Activated CD8-positive, alpha-beta memory T cell treated with anti-CD3 and anti-CD28 coated beads for 24 hours (primary cell): ENCODE data around the gene ZNF827.

Experiments
- DNase-seq: peaks from one replicate; pipeline ENCODE4 v3.0.0-alpha.2; 2020

ZNF827 gene

DNA sequence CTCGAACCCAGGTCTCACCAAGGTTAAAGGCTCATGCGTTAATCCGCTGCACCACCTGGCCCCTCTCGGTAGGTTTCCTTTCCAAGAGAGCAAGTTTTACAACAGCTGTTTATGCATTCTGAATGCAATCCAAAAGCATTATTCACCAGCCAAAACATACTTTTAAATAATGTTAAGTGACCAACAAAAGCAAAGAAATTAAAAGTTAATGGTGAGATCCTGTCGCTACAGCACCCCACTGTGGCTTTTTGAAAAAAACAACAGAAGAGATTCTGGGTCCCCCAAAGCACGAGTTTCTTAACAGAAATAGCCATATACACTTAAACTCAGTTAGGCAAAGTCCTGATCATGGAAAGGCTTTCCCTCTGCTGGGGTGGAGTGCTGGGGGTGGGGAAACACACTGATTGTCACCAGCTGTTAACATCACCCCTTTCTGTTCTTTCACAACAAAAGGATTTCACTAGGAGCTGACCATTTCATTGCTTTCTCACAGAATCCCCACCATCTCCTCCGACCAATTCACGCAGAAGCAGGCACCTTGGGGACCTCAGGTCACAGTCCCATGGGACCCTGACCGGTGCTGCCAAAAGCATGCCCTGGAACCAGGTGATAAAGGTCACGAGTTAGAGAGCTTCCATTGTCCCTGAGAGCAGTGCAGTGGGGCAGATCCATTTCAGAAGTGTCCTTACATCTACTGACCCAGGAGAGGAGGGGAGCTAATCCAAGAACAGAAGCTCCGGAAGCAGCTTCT lies 51.2 kb downstream of the ZNF827 start:
- DNase-seq = no peak

DNA sequence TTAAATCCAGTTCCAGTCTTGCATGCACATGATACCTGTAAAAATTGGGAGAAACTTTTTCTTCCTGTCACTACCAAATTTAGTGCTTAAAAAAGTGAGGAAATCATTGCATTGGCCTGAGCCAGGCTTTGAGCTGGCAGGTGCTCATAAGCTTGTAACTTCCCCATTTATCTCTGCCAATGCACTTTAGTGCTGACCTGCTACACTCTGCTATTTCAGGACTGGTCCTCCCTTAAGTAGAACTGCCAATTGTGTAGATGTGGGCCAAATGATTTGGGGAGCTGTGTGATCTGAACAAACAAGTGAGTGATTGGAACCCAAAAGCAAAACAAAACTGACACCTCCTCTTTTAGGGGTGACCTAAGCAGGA lies 51.8 kb downstream of the ZNF827 start:
- no peak for DNase-seq

DNA sequence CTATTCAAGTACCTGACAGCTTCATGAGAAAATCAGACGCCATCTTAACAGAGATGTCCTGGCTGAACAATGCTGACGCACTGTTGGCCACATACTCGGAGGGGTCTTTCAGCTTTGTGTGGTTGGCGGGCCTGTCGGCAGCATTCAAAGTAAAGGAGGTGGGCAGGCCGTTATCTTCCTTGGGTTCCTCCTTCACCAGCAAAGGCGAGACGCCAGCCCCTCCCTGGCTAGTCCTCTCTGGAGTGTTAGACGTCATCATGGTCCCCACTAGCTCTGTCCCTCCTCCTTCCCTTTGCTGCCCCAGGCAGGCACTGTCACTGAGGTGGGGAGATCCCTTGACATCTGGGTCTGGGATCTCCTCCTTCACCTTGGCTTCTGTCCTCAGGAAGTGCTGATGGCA lies 53.0 kb downstream of the ZNF827 start:
- DNase-seq = no peak

DNA sequence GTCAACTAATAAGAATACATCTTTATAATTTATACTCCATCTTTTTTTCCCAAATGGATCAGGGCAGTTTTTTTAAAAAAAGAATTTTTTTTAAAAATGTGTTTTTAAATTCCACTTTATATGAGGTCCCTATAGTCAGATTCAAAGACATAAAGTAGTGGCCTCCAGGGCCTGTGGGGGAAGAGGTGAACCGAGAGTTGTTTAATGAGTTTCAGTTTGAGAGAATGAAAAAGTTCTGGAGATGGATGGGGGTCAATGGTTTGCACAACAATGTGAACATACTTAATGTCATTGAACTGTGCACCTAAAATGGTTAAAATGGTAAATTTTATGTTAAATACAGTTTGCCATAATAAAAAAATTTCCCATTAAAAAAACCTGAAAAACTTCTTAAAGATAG lies 53.8 kb downstream of the ZNF827 start:
- DNase-seq = no peak

DNA sequence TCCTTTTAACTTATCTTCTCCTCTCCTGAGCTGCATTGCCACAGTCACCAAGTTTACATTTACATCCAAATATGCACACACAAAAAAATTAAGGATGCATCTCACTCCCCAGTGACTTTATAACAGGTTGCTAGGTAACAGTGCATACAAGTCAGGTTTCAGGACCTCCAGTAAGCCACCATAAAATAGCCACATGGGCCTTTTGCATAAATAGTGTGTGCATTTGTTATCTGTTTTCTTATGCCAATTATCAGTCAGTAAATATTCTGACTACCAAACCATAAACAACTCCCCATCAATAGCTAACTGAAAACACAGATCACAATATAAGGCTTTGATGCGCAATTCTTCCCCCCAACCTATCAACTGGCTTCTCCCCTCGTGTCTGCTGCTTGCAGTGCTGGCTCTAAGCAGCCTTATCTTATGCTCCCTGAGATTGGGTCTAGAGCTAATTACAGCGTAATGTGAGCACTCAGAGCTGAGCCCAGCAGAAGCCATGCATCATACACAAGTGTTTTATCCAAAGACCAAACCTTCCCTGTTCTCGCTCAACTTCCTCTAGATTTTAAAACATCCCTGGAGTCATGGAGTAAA lies 55.4 kb downstream of the ZNF827 start:
- DNase-seq = no peak

DNA sequence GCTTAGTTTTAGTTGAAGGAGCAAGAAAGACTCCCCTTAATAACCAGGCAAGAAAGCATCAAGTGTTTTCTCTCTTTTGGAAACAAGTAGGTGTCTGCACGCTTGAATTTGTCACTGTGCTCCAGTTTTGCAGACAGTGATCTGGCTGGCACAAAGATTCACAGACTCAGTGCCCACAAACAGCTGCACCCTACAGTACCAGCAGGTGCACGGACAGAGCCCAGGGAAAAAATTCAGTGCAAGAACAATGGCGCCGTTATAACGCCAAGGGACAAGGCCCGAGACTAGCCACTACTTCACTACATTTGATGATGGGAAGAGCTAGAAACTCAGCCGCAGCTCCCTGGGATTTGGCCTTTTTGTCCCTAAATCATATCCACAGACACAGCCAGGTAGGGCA lies 56.0 kb downstream of the ZNF827 start:
- no peak for DNase-seq

DNA sequence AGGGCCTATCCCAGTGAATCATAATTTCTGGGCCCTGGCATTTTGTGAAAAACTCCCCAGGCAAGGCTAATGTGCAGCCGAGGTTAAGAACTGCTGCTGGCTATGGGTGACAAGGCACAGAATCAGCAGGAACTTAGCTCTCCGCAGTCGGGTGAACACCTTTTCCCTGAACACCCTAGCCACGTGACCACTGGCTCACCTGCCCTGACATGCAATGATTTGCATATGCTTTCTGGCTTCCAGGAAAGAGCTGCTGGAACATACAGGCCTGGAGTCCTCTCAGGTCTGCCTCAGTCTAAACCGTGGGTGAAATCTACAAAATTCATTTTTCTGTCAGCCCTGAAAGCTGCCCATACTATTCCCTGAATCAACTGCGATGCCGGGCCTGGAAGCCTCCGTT lies 56.6 kb downstream of the ZNF827 start:
- no peak for DNase-seq

DNA sequence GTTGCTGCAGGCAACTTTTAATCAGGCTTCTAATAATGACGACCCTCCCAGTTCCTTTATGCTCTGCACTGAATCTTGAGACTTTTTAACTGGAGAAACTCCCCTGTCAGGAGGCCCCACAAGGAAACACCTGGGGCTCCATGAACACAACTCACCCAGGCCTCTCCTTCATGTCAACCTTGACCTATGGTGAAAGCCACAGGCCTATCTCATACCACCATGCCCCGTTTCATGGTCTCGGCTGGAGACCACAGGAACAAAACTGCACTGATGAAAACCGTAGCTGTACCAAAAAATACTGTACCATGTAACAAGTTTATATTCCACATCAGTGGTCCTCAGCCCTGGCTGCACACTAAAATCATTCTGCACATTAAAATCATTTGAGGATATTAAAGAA lies 57.0 kb downstream of the ZNF827 start:
- DNase-seq = no peak

DNA sequence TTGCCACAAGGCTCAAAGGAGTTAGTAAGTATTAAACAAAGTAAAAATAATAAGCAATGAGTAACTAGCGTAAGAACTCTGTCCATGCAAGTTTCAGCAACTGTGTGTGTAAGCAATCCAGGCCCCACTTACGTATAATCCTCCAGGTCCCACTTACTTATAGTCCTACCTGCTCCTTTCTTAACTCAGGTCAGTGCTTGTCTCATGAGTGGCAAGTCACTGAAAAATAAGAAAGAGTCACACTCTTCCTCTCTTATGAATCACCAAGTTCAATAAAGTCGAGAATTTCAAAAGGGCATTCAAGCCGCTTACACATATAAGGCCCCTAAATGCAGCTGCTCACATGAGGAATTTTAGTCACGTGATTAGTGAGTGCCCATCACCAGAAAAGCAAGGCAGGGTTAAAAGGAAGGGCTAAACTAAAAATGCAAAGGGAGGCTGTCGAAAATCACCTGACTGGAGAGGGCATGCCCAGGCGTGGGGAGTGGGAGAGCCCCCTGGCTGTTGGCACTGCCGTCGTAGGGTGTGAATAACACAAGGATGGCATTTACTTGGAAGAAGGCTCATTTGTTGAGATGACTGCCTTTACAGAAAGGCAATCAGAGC lies 58.2 kb downstream of the ZNF827 start:
- DNase-seq = no peak

DNA sequence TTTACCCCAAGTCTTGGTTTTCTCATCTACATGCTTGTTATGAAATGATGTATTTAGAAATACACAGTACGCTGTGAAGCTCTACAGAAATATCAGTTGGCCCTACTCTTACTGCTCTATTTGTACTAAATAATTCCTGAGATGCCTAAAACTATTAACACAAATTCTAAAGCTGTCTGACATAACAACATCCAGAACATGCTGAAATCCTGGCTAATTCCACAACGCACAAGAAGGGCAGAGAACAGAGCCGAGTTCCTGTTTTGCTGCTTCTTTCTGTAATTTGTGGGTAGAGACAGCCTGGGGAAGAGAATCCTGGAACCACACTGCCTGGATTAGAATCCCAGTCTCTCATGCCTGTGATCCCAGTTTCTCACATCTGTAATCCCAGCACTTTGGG lies 59.0 kb downstream of the ZNF827 start:
- DNase-seq = no peak

DNA sequence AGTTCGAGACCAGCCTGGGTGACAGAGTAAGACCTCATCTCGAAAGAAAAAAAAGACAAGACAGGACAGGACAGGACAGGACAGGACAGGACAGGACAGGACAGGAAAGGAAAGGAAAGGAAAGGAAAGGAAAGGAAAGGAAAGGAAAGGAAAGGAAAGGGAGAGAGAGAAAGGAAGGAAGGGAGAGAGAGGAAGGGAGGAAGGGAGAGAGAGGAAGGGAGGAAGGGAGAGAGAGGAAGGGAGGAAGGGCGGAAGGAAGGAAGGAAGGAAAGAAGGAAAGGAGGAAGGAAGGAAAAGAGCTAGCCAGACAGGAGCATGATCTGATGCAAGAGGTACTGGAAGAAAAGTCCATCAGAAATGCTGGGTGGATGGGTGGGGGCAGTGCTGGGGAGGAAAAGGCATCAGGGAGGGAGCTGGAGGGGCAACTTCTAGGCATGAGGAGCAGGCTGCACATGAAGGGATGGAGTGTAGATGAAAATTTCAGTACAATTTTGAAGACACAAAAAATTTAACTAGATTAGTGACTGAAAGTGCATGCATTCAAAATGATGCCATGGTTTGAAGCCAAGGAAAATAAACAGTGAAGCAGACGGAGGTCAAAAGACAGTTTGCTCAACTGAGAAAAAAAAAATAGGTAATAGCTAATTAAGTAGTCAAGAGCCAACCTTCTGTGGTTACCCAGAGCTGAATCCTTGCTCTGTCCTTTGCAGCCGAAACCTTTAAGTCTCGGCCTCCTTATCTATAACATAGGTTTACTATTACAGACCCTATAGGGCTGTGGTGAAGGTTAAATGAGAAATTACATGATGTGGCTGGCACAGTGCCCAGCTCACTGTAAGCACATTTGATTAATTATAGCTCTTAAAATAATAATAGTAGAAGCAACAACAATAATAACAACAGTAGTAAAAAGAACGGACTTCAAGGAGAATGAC lies 59.9 kb downstream of the ZNF827 start:
- DNase-seq = no peak

DNA sequence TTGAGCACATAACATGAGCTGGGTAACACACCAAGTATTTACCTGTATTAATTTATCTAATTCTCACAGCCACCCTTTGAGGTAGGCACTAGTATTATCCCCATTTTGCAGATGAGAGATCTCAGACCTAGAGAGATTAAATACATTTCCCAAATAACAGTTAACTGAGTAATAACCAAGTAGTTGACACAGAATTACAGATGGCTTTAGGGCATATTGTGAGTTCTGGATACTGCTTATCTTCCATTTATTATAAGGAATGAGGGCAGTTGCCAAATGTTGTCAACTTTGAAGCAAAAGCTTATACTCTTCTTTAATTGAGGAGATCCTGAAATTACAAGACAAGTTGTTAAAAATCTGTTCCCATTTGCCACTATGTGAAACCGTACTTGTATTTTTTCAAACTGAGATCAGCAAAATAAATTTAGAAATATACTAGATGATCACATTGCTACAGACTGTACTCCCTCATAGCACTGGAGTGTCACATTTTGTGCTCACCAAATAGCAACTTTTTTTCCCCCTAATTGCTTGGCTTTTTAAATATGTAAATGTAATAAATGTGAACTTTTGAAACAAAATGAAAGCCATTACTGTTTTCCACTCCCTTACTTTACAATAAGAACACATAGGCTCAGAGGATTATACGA lies 62.0 kb downstream of the ZNF827 start:
- DNase-seq = no peak

DNA sequence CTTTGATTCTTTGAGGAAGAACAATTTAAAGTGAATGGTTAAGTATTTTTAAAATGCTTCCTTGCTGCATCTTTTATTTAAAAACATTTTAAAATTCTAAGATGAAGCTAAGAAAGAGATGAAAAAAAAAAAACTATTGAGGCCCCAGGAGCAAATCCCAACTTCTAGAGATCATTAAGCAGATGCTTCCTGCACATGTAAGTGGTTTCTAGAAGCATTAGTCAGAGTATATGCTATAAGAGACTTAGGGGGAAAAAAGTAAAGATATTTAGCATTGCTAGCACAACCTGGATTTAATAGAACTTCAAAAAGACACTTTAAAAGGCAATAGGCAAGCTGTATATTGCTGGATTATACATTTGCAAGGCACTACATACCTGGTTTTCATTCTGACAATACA lies 64.7 kb downstream of the ZNF827 start:
- no peak for DNase-seq

DNA sequence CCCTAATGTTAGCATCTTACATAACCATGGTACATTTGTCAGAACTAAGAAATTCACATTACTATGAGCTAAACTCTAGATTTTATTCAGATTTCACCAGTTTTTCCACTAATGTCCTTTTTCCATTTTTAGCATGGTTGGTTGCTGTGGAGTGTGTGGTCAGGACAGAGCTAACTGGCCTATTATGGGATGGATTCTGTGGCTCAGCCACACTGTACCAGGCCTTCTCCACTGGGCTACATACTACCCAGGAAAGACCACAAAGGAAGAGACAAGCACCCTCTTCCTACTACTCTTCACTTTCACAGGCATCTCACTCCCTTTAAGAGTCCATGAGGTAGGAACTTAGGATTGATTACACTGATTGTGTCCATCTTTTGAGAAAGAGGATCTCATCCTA lies 67.4 kb downstream of the ZNF827 start:
- no peak for DNase-seq

DNA sequence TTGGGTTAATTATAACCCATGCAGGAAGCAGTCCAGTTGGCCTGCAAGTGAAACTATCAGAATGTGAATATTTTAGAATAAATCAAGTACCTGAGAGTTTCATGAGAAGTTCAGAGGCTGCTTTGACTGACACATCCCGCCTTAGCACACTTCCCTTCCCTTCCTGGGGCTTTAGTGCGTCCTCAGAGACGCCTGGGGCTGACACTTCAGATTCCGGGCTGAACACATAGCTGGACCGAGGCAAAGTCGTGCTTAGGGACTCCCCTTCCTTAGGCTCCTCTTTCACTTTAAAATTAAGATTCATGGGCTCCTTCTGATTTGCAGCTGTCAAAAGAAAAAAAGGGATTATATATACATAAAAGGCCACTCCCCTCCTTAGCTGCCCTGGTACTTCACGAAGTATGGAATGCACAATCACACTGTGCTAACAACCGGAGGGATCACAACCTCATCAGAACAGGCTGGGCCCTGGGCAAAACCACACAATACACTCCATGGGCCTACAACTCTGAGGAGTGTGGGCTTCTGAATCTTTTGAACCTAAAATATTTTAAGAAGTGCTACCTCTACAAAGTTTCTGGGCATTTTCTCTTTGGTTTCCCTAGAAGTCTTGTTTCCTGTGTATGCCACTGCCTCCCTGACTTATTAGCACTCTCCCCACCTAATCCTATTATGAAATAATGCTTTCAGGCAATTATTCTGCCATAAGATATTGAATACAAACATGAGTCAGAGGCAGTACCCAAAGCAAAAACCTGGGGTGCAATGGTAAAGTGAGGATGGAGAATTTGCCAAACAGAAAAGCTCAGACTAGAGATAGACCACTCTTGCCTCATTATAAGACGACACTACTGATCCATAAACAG lies 68.2 kb downstream of the ZNF827 start:
- no peak for DNase-seq

DNA sequence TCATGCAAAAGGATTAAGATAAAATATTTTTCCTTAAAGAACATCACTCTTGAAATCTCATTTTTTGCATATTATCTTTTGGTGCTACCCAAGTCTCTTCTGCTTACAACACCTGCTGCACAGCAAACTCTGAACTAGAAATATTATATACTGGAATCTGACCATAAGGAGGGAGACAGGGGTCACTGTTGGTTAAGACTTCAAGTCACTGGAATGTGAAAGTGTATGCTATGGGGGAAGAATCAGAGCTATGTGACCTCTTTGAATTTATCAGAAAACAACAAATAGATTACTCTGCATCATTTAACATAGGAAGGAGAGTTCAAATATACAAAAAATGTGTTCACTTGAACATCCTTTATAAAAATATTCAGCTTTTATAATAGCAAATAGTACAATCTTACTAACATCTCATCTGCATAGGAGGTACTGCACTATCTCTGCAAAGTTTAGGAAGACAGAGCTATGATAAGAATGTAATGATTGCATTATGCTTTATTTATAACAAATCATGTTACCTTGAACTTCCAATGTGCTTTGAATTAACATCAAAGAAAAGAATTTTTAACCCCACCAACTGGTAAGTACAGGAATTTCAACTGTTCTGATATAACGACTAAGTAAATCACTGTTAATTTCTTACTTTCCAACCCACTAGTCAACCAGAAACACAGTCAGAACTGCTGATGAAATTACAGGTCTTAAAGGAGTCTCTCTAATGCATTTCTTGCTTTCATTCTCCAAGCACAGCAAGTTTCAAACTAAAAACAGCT lies 69.8 kb downstream of the ZNF827 start:
- no peak for DNase-seq

DNA sequence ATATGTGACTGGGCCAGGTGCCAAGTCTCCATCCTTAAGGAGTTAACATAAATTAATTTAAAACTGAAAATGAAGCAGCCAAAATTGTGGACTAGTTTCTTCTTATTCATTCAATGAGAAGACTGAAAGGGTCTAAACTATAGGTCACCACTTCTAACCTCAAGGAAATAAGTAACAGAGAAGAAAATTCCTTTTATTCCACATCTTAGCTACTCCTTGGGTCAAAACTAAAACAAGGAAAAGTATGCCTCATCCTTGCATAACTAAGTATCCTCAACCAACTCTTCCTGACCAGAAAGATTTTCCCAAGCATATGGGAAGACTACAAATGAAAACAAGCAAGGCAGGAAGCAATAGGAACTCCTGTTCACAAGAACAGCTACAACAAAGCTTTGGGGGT lies 71.2 kb downstream of the ZNF827 start:
- no peak for DNase-seq

DNA sequence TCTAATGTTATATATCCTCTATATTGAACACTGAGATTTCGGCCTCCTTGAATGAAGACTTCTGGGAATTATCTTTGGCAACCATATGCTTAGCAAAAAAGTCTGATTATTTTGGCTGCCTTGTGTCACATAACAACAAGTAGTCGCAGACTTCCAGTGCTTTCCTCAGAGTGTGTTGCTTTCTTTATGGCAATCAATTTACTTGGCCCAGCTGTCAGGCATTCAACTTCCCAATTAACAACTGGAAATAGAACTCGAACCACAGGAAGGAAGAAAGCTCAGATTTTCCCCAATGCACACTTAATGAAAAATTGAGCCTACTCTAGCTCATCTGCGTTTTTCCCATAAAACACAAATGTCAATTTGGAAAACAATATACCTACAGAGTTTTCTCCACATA lies 71.6 kb downstream of the ZNF827 start:
- no peak for DNase-seq

DNA sequence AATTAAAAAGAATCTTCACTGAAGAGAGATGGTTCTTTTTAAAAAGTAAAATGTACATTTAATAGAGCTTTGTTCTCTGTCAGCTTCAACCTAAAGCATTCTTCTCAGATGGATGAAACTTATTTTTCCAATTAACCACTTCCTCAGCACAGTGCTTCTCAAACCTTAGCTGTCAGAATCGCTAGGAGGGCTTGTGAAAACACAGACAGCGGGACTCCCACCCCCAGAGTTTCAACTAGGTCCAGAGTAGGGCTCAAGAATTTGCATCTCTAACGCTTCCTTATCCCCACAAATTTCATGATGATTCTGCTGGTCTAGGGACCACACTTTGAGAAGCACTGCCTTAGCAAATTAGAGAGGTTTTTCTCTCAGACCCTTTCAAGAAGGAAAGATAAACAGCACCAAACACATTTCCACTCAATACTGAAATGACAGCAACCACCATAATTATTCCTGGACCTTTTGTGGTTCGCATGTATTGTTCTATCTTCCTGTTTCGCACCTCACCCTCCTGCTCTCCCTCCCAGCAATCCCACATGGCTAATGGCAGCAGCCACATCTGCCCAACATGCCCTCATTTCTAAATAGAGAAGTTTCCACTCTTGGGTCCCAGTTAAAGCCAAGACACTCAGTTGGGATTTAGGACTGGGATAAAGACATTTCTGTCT lies 73.2 kb downstream of the ZNF827 start:
- DNase-seq = no peak

DNA sequence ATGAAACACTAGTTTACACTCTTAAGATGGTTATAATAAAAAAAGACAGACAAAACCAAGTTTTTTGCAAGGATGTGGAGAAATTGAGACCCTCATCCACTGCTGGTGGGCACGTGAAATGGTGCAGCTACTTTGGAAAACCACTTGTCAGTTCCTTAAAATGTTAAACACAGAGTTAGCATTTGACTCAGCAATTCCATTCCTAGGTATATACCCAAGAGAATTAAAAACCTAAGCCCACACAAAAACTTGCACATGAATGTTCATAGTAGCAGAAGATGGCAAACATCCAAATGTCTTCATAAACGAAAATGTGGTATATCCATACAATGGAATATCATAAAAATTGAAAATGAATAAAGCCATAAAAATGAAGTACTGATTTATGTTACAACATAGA lies 75.4 kb downstream of the ZNF827 start:
- DNase-seq = no peak
